ENCODE measurements around the gene RAD50.

DNA sequence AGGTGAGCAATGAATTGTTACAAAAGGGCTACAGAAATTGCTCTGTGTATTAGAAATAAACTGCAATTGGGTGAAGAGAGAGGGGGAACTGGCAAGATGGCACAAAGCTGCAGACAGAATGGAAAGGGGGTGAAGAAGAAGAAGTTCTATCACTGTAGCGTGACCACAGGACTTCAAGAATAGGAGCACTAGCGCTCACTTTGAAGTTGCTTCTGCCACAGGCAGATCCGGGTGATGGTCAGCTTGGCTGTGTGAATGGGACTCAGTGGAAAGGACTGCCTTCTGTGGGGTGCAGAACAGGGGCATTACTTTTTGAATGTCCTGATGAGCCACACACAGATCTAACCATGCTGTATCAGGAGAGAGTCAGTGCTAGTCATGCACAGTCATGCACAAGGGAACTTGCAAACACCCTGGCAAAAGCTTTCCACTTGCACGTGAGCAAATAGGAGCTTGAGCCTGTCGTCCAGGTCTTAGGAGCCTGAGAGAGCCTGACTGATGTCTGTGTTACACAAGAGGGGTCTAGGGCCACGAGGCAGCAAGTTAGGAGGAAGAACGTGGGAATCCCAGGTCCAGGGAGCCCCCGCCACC lies 29.7 kb upstream of the RAD50 start:
- no peak for TF ChIP-seq POLR2A (IDR thresholded peaks at IDR 0.05)
- TF ChIP-seq, protein P1, sequence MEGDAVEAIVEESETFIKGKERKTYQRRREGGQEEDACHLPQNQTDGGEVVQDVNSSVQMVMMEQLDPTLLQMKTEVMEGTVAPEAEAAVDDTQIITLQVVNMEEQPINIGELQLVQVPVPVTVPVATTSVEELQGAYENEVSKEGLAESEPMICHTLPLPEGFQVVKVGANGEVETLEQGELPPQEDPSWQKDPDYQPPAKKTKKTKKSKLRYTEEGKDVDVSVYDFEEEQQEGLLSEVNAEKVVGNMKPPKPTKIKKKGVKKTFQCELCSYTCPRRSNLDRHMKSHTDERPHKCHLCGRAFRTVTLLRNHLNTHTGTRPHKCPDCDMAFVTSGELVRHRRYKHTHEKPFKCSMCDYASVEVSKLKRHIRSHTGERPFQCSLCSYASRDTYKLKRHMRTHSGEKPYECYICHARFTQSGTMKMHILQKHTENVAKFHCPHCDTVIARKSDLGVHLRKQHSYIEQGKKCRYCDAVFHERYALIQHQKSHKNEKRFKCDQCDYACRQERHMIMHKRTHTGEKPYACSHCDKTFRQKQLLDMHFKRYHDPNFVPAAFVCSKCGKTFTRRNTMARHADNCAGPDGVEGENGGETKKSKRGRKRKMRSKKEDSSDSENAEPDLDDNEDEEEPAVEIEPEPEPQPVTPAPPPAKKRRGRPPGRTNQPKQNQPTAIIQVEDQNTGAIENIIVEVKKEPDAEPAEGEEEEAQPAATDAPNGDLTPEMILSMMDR (IDR thresholded peaks at IDR 0.05 in 8 of 11, conservative IDR thresholded peaks at IDR 0.05 in 3 of 11): peak in 1 of 11 experiments; percentile 5
- TF ChIP-seq POLR2AphosphoS5 (IDR thresholded peaks at IDR 0.05): no peak

Measured in spleen (tissue), 7 donors.